LNCAP (cell line): Measurements from ENCODE around the gene POLK.

Source experiments
- CTCF ChIP-seq: fragments of 450-650 bp; IDR thresholded peaks from 2 replicates; pipeline ENCODE4 v1.5.1; 2017; ENCODE audit warnings: mild to moderate bottlenecking

POLK gene

GRCh38 chr5:75472973-75473372 is 38.7 kb upstream of the POLK start:
- TF ChIP-seq CTCF = no peak

GRCh38 chr5:75473463-75473862 is 38.2 kb upstream of the POLK start:
- no peak for TF ChIP-seq CTCF

GRCh38 chr5:75475364-75475763 is 36.3 kb upstream of the POLK start:
- no peak for TF ChIP-seq CTCF

GRCh38 chr5:75481024-75481423 is 30.7 kb upstream of the POLK start:
- no peak for TF ChIP-seq CTCF

GRCh38 chr5:75482482-75482881 is 29.2 kb upstream of the POLK start:
- no peak for TF ChIP-seq CTCF

- no peak for TF ChIP-seq CTCF
These were observed 27.1 kb upstream of the POLK start for GRCh38 chr5:75484605-75485004.

GRCh38 chr5:75491621-75492020 is 20.1 kb upstream of the POLK start:
- no peak for TF ChIP-seq CTCF

GRCh38 chr5:75496026-75496425 is 15.7 kb upstream of the POLK start:
- no peak for TF ChIP-seq CTCF
